Measurements from ENCODE around the gene DGKD.

GRCh38 chr2:233480490-233481202 lies 126.4 kb downstream of the DGKD start:
- no peak for TF ChIP-seq SNAI2 (CRISPR knock-in tag; IDR thresholded peaks at IDR 0.05)
- TF ChIP-seq ZFP30 (CRISPR knock-in tag; IDR thresholded peaks at IDR 0.05), result no peak

Data from SK-N-SH treated with all-trans-retinoic acid at 6 μM for 48 hours (cell line).